Liver (tissue), 9 donors: ENCODE results near the gene SLC2A9. TPM values are rescaled to one million over a fixed set of nuclear protein-coding genes. Genes with fewer than 3 reads are reported as not detected.

Experiments
- DNase-seq: peaks from one replicate; pipeline ENCODE4 v3.0.0-alpha.2; 2017; ENCODE audit warnings: low spot score
- H3K27ac ChIP-seq, 2 donors: one replicate each; pipeline ENCODE4 v1.7.0; 2013; ENCODE audit warnings: inconsistent platforms in 2 of 2, low read length in 2 of 2, control low read depth in 1 of 2, low read depth in 1 of 2, mild to moderate bottlenecking in 1 of 2
- H3K27me3 ChIP-seq, 4 donors: one replicate each; pipeline versions ENCODE4 v1.6.1 to v1.7.0; 2013; ENCODE audit warnings: low read length in 3 of 4, inconsistent platforms in 1 of 4, mild to moderate bottlenecking in 1 of 4, moderate library complexity in 1 of 4; ENCODE audit not compliant: control insufficient read depth in 4 of 4, insufficient read depth in 4 of 4
- H3K36me3 ChIP-seq, 4 donors: one replicate each; pipeline versions ENCODE4 v1.6.1 to v1.7.0; 2013; ENCODE audit warnings: low read length in 3 of 4, mild to moderate bottlenecking in 3 of 4, low read depth in 1 of 4, moderate library complexity in 1 of 4; ENCODE audit not compliant: control insufficient read depth in 4 of 4, insufficient read depth in 3 of 4
- H3K4me1 ChIP-seq, 4 donors: one replicate each; pipeline versions ENCODE4 v1.6.1 to v1.7.0; 2013; ENCODE audit warnings: low read length in 3 of 4, mild to moderate bottlenecking in 3 of 4, moderate library complexity in 1 of 4; ENCODE audit not compliant: control insufficient read depth in 4 of 4, insufficient read depth in 4 of 4
- H3K4me3 ChIP-seq, 3 donors: one replicate each; pipeline versions ENCODE4 v1.6.1 to v1.7.0; 2013; ENCODE audit warnings: low read length in 3 of 3, control low read depth in 1 of 3, low read depth in 1 of 3, mild to moderate bottlenecking in 1 of 3
- H3K9ac ChIP-seq, 2 donors: one replicate each; pipeline ENCODE4 v1.7.0; 2013; ENCODE audit warnings: low read length in 2 of 2, mild to moderate bottlenecking in 2 of 2, moderate library complexity in 2 of 2, control low read depth in 1 of 2, low read depth in 1 of 2
- H3K9me3 ChIP-seq, 4 donors: one replicate each; pipeline versions ENCODE4 v1.6.1 to v1.7.0; 2013; ENCODE audit warnings: low read length in 3 of 4; ENCODE audit not compliant: control insufficient read depth in 4 of 4
- ATF3 ChIP-seq: IDR thresholded peaks from 2 replicates; pipeline ENCODE4 v1.6.1; 2016; ENCODE audit warnings: antibody characterized with exemption
- CTCF ChIP-seq: fragments of 150-350 bp; IDR thresholded peaks from 2 replicates; pipeline ENCODE4 v1.5.1; 2017; ENCODE audit warnings: improper control_type of control experiment, low read depth, low read length; ENCODE audit not compliant: missing input control
- EGR1 ChIP-seq, 2 donors: IDR thresholded peaks; 2 replicates each; pipeline ENCODE4 v1.6.1; 2016 to 2018; ENCODE audit warnings: antibody characterized with exemption in 2 of 2, low read depth in 2 of 2
- GABPA ChIP-seq, 2 donors: IDR thresholded peaks in 1 of 2; conservative IDR thresholded peaks in 1 of 2; 2 replicates each; pipeline ENCODE4 v1.6.1; 2016; ENCODE audit warnings: antibody characterized with exemption in 2 of 2, mild to moderate bottlenecking in 1 of 2, moderate library complexity in 1 of 2
- HNF4A ChIP-seq, 2 donors: conservative IDR thresholded peaks; 2 replicates each; pipeline ENCODE4 v1.6.1; 2016; ENCODE audit warnings: antibody characterized with exemption in 2 of 2, mild to moderate bottlenecking in 2 of 2
- JUND ChIP-seq, 2 donors: IDR thresholded peaks; 2 replicates each; pipeline ENCODE4 v1.6.1; 2016; ENCODE audit warnings: antibody characterized with exemption in 2 of 2
- MAX ChIP-seq: IDR thresholded peaks from 2 replicates; pipeline ENCODE4 v1.6.1; 2016; ENCODE audit warnings: antibody characterized with exemption
- NR2F2 ChIP-seq: IDR thresholded peaks from 2 replicates; pipeline ENCODE4 v1.6.1; 2016; ENCODE audit warnings: antibody characterized with exemption
- RAD21 ChIP-seq, 2 donors: IDR thresholded peaks; 2 replicates each; pipeline ENCODE4 v1.6.1; 2016; ENCODE audit warnings: antibody characterized with exemption in 2 of 2, mild to moderate bottlenecking in 2 of 2
- SP1 ChIP-seq: IDR thresholded peaks from 2 replicates; pipeline ENCODE4 v1.6.1; 2018; ENCODE audit warnings: antibody characterized with exemption, mild to moderate bottlenecking
- TAF1 ChIP-seq: conservative IDR thresholded peaks from 2 replicates; pipeline ENCODE4 v1.6.1; 2016; ENCODE audit warnings: antibody characterized with exemption, mild to moderate bottlenecking
- WGBS: extraction: QIAGEN DNeasy Blood & Tissue Kit; methylation state at CpG from one replicate; pipeline ENCODE4 v1.1.7; 2013; 5-methylcytosine and 5-hydroxymethylcytosine counted together
- polyA plus RNA-seq, 2 donors: library from polyadenylated mRNA; stranded (reverse) in 1 of 2; unstranded in 1 of 2; fragments of 200-250 nt in 1 of 2; fragments of >200 nt in 1 of 2; fragmentation: Nextera tagmentation in 1 of 2; extraction: Ambion mirVana in 1 of 2; gene quantifications; one replicate each; pipeline versions ENCODE4 v1.2.1 to v1.2.3, GENCODE V29; 2013 to 2015
- total RNA-seq, 2 donors: library from RNA; depleted of rRNA; stranded (reverse); fragments of >200 nt; gene quantifications; one replicate each; pipeline ENCODE4 v1.2.3, GENCODE V29; 2014
- TF ChIP-seq, protein P1 (sequence below): IDR thresholded peaks from 2 replicates; pipeline ENCODE4 v1.6.1; 2016; ENCODE audit warnings: antibody characterized with exemption, mild to moderate bottlenecking
- TF ChIP-seq, protein P2 (sequence below): IDR thresholded peaks from 2 replicates; pipeline ENCODE4 v1.6.1; 2016; ENCODE audit warnings: antibody characterized with exemption
- donor health status: healthy.
- donor health status: healthy.
- donor health status: healthy.
- donor health status: healthy.
- donor health status: healthy.

Gene SLC2A9
- total and polyA plus RNA-seq, 4 donors, result 6.2 to 49.0 (median 21.6) TPM

GRCh38 chr4:10018818-10019461 is 2.4 kb downstream of the SLC2A9 start:
- Histone ChIP-seq H3K9ac (no peak overlapping the region), H3K27me3 (no peaks in the 10 kb centered on the region), H3K9me3 (no peaks in the 10 kb centered on the region), H3K4me1 (peaks cover 20 to 68% (median 49%) of the 10 kb centered on the region in 4 donors), H3K36me3 (no peaks in the 10 kb centered on the region), H3K27ac (peak overlapping the region; percentile 64 to 81), H3K4me3 (peak overlapping the region in 2 of 3 donors; percentile 4 to 37)
- DNase-seq, result peak; percentile 78
- WGBS, result 42% methylated on average over 52 of the region's 52 CpGs
- TF ChIP-seq RAD21 (IDR thresholded peaks at IDR 0.05), result peak; percentile 83 to 89
- TF ChIP-seq, protein P1, sequence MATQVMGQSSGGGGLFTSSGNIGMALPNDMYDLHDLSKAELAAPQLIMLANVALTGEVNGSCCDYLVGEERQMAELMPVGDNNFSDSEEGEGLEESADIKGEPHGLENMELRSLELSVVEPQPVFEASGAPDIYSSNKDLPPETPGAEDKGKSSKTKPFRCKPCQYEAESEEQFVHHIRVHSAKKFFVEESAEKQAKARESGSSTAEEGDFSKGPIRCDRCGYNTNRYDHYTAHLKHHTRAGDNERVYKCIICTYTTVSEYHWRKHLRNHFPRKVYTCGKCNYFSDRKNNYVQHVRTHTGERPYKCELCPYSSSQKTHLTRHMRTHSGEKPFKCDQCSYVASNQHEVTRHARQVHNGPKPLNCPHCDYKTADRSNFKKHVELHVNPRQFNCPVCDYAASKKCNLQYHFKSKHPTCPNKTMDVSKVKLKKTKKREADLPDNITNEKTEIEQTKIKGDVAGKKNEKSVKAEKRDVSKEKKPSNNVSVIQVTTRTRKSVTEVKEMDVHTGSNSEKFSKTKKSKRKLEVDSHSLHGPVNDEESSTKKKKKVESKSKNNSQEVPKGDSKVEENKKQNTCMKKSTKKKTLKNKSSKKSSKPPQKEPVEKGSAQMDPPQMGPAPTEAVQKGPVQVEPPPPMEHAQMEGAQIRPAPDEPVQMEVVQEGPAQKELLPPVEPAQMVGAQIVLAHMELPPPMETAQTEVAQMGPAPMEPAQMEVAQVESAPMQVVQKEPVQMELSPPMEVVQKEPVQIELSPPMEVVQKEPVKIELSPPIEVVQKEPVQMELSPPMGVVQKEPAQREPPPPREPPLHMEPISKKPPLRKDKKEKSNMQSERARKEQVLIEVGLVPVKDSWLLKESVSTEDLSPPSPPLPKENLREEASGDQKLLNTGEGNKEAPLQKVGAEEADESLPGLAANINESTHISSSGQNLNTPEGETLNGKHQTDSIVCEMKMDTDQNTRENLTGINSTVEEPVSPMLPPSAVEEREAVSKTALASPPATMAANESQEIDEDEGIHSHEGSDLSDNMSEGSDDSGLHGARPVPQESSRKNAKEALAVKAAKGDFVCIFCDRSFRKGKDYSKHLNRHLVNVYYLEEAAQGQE, result peak; percentile 26
- no peak for TF ChIP-seq SP1
- no peak for TF ChIP-seq ATF3
- peak in 1 of 2 donors; percentile 62 for TF ChIP-seq GABPA (IDR thresholded peaks at IDR 0.05 in 1 of 2, conservative IDR thresholded peaks at IDR 0.05 in 1 of 2)
- TF ChIP-seq, protein P2, sequence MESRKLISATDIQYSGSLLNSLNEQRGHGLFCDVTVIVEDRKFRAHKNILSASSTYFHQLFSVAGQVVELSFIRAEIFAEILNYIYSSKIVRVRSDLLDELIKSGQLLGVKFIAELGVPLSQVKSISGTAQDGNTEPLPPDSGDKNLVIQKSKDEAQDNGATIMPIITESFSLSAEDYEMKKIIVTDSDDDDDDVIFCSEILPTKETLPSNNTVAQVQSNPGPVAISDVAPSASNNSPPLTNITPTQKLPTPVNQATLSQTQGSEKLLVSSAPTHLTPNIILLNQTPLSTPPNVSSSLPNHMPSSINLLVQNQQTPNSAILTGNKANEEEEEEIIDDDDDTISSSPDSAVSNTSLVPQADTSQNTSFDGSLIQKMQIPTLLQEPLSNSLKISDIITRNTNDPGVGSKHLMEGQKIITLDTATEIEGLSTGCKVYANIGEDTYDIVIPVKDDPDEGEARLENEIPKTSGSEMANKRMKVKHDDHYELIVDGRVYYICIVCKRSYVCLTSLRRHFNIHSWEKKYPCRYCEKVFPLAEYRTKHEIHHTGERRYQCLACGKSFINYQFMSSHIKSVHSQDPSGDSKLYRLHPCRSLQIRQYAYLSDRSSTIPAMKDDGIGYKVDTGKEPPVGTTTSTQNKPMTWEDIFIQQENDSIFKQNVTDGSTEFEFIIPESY, result no peak
- peak; percentile 31 for TF ChIP-seq MAX
- TF ChIP-seq CTCF, result peak; percentile 72

- H3K4me3 ChIP-seq, result no peak overlapping the region
- WGBS, result 66% methylated on average over 11 of the region's 11 CpGs
- no peaks in the 10 kb centered on the region for H3K9me3 ChIP-seq
- no peaks in the 10 kb centered on the region for H3K27me3 ChIP-seq
- no peak overlapping the region for H3K9ac ChIP-seq
- H3K4me1 ChIP-seq, result peaks cover 20 to 65% (median 45%) of the 10 kb centered on the region in 4 donors
- H3K36me3 ChIP-seq, result no peaks in the 10 kb centered on the region
- peak overlapping the region; percentile 47 to 61 for H3K27ac ChIP-seq
- no peak for DNase-seq
- TF ChIP-seq, protein P2, result peak; percentile 91
- TF ChIP-seq HNF4A (conservative IDR thresholded peaks at IDR 0.05), result peak; percentile 99
- no peak for TF ChIP-seq TAF1
- peak; percentile 92 to 97 for TF ChIP-seq JUND (IDR thresholded peaks at IDR 0.05)
- peak; percentile 99 for TF ChIP-seq MAX
- peak; percentile 59 for TF ChIP-seq NR2F2
- peak; percentile 29 to 93 for TF ChIP-seq EGR1 (IDR thresholded peaks at IDR 0.05; ENCODE audit: low read depth in 2 of 2)
- TF ChIP-seq, protein P1, result peak; percentile 65
- peak in 1 of 2 donors; percentile 75 for TF ChIP-seq GABPA (IDR thresholded peaks at IDR 0.05 in 1 of 2, conservative IDR thresholded peaks at IDR 0.05 in 1 of 2)
Observed at GRCh38 chr4:10017037-10017893, 4.0 kb downstream of the SLC2A9 start.
